K562 (cell line): ENCODE measurements around the gene RER1. TPM values are rescaled to one million over a fixed set of nuclear protein-coding genes. Genes with fewer than 3 reads are reported as not detected.

ENCODE experiments used
- ATAC-seq: fragments of 200-7000 bp; cut with Tn5 transposase; 3 replicates; pipeline ENCODE4 v1.9.1; 2020; ENCODE audit warnings: moderate library complexity
- BruUV-seq: library from RNA; stranded (reverse); fragments of 400-500 nt; replicated peaks from 2 replicates; lab custom pipeline; 2021; lab: Mats Ljungman, UMichigan
- CTCF ChIA-PET: fragments of 300-600 bp; formaldehyde crosslinking; extraction: SDS; loops from one replicate; lab custom pipeline; 2021; ENCODE audit warnings: low intra/inter-chr PET ratio; lab: Yijun Ruan, JAX
- POLR2A ChIA-PET: fragments of 300-600, 350-650 bp; sonication (Branson Sonifier 250); formaldehyde crosslinking; extraction: SDS; loops from one replicate; lab custom pipeline; 2021; ENCODE audit warnings: antibody characterized with exemption, inconsistent platforms; lab: Yijun Ruan, JAX
- DNase-seq, 4 experiments: peaks; one replicate each; pipeline versions ENCODE4 v3.0.0 to v3.0.0-alpha.2; 2011 to 2018; ENCODE audit warnings: low spot score in 3 of 4, mixed read lengths in 3 of 4; ENCODE audit errors: extremely low read depth in 1 of 4
- FAIRE-seq: peaks from 2 replicates; lab custom pipeline; 2011; peaks lifted over from hg19 to GRCh38; lab: Jason Lieb, UNC
- H2AFZ ChIP-seq: 2 replicates; pipeline ENCODE4 v1.6.0; 2011; ENCODE audit warnings: low read depth, low read length, control low read depth, inconsistent platforms
- H3K27ac ChIP-seq: fragments of 200-600 bp; 3 replicates; pipeline ENCODE4 v1.8.0; 2011; ENCODE audit warnings: low read depth, mild to moderate bottlenecking, control low read depth, inconsistent platforms, low read length, moderate library complexity, mixed read lengths; ENCODE audit errors: extremely low read depth
- H3K27me3 ChIP-seq, 2 experiments: fragments of 300-600 bp in 1 of 2; 2 replicates in 1 of 2; 3 replicates in 1 of 2; pipeline versions ENCODE4 v1.6.0 to v1.8.0; 2011; ENCODE audit warnings: inconsistent platforms in 2 of 2, low read length in 2 of 2, mild to moderate bottlenecking in 1 of 2, mixed read lengths in 1 of 2, moderate library complexity in 1 of 2; ENCODE audit not compliant: control insufficient read depth in 2 of 2, insufficient read depth in 2 of 2
- H3K36me3 ChIP-seq: fragments of 300-600 bp; 3 replicates; pipeline ENCODE4 v1.8.0; 2011; ENCODE audit warnings: mild to moderate bottlenecking, low read length, inconsistent platforms; ENCODE audit not compliant: control insufficient read depth, insufficient read depth
- H3K4me1 ChIP-seq, 2 experiments: fragments of 200-600 bp in 1 of 2; replicated peaks in 1 of 2; 2 replicates in 1 of 2; 3 replicates in 1 of 2; pipeline versions ENCODE4 v1.5.1 to v1.8.0; 2011; ENCODE audit warnings: inconsistent platforms in 2 of 2, low read length in 2 of 2, mild to moderate bottlenecking in 1 of 2, mixed read lengths in 1 of 2, moderate library complexity in 1 of 2; ENCODE audit not compliant: control insufficient read depth in 2 of 2, insufficient read depth in 2 of 2
- H3K4me2 ChIP-seq: 2 replicates; pipeline ENCODE4 v1.6.1; 2011; ENCODE audit warnings: low read length, control low read depth, inconsistent platforms, mixed read lengths; ENCODE audit not compliant: insufficient read depth
- H3K4me3 ChIP-seq: fragments of 200-600 bp; sonication (generic), shearing (Covaris generic); 2 replicates; pipeline ENCODE4 v1.5.1; 2016; ENCODE audit warnings: control low read depth, inconsistent platforms
- H3K79me2 ChIP-seq: fragments of 200-600 bp; 3 replicates; pipeline ENCODE4 v1.8.0; 2011; ENCODE audit warnings: low read length, inconsistent platforms; ENCODE audit not compliant: control insufficient read depth, insufficient read depth
- H3K9ac ChIP-seq, 2 experiments: 2 replicates each; pipeline versions ENCODE4 v1.6.0 to v1.6.1; 2011; ENCODE audit warnings: low read depth in 2 of 2, low read length in 2 of 2, control low read depth in 1 of 2, inconsistent platforms in 1 of 2, mild to moderate bottlenecking in 1 of 2, mixed read lengths in 1 of 2; ENCODE audit not compliant: insufficient read depth in 1 of 2
- H3K9me1 ChIP-seq: one replicate; pipeline ENCODE4 v1.6.0; 2011; ENCODE audit warnings: inconsistent platforms, mild to moderate bottlenecking, low read length, moderate library complexity; ENCODE audit not compliant: control insufficient read depth, insufficient read depth
- H3K9me3 ChIP-seq: replicated peaks from 2 replicates; pipeline ENCODE4 v1.5.1; 2011; ENCODE audit warnings: low read depth, low read length, inconsistent platforms; ENCODE audit not compliant: control insufficient read depth, insufficient read depth
- H4K20me1 ChIP-seq: replicated peaks from 2 replicates; pipeline ENCODE4 v1.6.1; 2011; ENCODE audit warnings: low read length, inconsistent platforms, mixed read lengths; ENCODE audit not compliant: control insufficient read depth, insufficient read depth
- ARID1B ChIP-seq: fragments of 450-650 bp; IDR thresholded peaks from 2 replicates; pipeline ENCODE4 v1.6.1; 2016; ENCODE audit warnings: antibody characterized with exemption, mild to moderate bottlenecking, inconsistent platforms
- BMI1 ChIP-seq: fragments of 150-350 bp; IDR thresholded peaks from 2 replicates; pipeline ENCODE4 v1.6.1; 2014; ENCODE audit warnings: low read length
- CHD1 ChIP-seq: fragments of 200-600 bp; sonication (generic); IDR thresholded peaks from one replicate; pipeline ENCODE4 v1.6.1; 2012; ENCODE audit warnings: mild to moderate bottlenecking, moderate library complexity, low read length, inconsistent platforms
- DIDO1 ChIP-seq: fragments of 450-650 bp; IDR thresholded peaks from 2 replicates; pipeline ENCODE4 v1.6.1; 2016; ENCODE audit warnings: low read depth, missing biosample characterization, missing genetic modification characterization
- EP300 ChIP-seq: IDR thresholded peaks from 2 replicates; pipeline ENCODE4 v1.6.1; 2012; ENCODE audit warnings: low read length, improper control_type of control experiment
- MTA1 ChIP-seq: fragments of 450-650 bp; IDR thresholded peaks from 2 replicates; pipeline ENCODE4 v1.6.1; 2017; ENCODE audit warnings: borderline replicate concordance
- MYC ChIP-seq, 2 experiments: fragments of 250-450 bp in 1 of 2; sonication (Bioruptor Pico) in 1 of 2; IDR thresholded peaks; 2 replicates each; pipeline versions ENCODE4 v1.5.1 to v1.6.1; 2012 to 2021; ENCODE audit warnings: low read depth in 2 of 2, borderline replicate concordance in 1 of 2, improper control_type of control experiment in 1 of 2, low read length in 1 of 2, mild to moderate bottlenecking in 1 of 2, moderate library complexity in 1 of 2
- RAD51 ChIP-seq: fragments of 450-650 bp; IDR thresholded peaks from 2 replicates; pipeline ENCODE4 v1.7.1; 2016; ENCODE audit warnings: low read depth, mild to moderate bottlenecking, borderline replicate concordance
- RUNX1 ChIP-seq: sonication (generic); IDR thresholded peaks from 2 replicates; pipeline ENCODE4 v1.6.1; 2016; ENCODE audit warnings: antibody characterized with exemption, low read depth
- TCF3 ChIP-seq: sonication (generic); formaldehyde crosslinking; IDR thresholded peaks from 2 replicates; pipeline ENCODE4 v1.4.0; 2020; ENCODE audit warnings: mild to moderate bottlenecking, missing genetic modification reagents
- TCF7 ChIP-seq: sonication (generic); IDR thresholded peaks from 2 replicates; pipeline ENCODE4 v1.6.1; 2016; ENCODE audit warnings: antibody characterized with exemption, borderline replicate concordance
- WGBS: fragments of 100-300 bp; shearing (Covaris generic); methylation state at CpG from one replicate; pipeline ENCODE4 v1.1.6; 2016; ENCODE audit warnings: low coverage, mixed read lengths; ENCODE audit not compliant: insufficient coverage; ENCODE audit errors: missing lambda C conversion rate; 5-methylcytosine and 5-hydroxymethylcytosine counted together
- in situ Hi-C: fragments of 300-500 bp; cut with MboI; formaldehyde crosslinking; loops from 4 replicates; pipeline ENCODE4 v1.15.0; 2018; ENCODE audit warnings: inconsistent platforms, mixed read lengths
- intact Hi-C: fragments of 100-400 bp; cut with micrococcal nuclease; formaldehyde crosslinking; loops from 2 replicates; pipeline ENCODE4 v1.14.2; 2022
- polyA plus RNA-seq, 8 experiments: library from polyadenylated mRNA; depleted of rRNA in 4 of 8; stranded (reverse) in 5 of 8; unstranded in 3 of 8; fragments of >200 nt; fragmentation: Nextera tagmentation in 2 of 8; fragmentation: Illumina TruSeq in 1 of 8; extraction: Ambion mirVana in 2 of 8; extraction: Trizol in 1 of 8; gene quantifications; 2 replicates each; pipeline versions ENCODE4 v1.2.1 to v1.2.3, GENCODE V29; 2011 to 2014; ENCODE audit warnings: inconsistent platforms in 1 of 8, missing spikeins in 1 of 8
- total RNA-seq, 7 experiments: library from RNA; depleted of rRNA in 6 of 7; stranded (reverse); fragments of >200 nt in 6 of 7; fragmentation: Illumina TruSeq in 2 of 7; extraction: Trizol in 2 of 7; gene quantifications; 2 replicates each; pipeline versions ENCODE4 v1.2.1 to v1.2.3, GENCODE V29; 2011 to 2021; ENCODE audit warnings: low replicate concordance in 1 of 7
- TF ChIP-seq, protein P1 (sequence below): IDR thresholded peaks from 2 replicates; pipeline ENCODE4 v1.6.1; 2014; ENCODE audit warnings: antibody characterized with exemption
- TF ChIP-seq, protein P2 (sequence below): fragments of 450-650 bp; formaldehyde crosslinking; IDR thresholded peaks from 2 replicates; pipeline ENCODE4 v1.4.0; 2020; ENCODE audit warnings: mild to moderate bottlenecking, moderate library complexity

Gene RER1
- total and polyA plus RNA-seq, 9 of the 15 experiments (the other 6 are each of a cell fraction or from before 2014, with no cell fraction given), result 19.6 to 354 (median 183) TPM

DNA sequence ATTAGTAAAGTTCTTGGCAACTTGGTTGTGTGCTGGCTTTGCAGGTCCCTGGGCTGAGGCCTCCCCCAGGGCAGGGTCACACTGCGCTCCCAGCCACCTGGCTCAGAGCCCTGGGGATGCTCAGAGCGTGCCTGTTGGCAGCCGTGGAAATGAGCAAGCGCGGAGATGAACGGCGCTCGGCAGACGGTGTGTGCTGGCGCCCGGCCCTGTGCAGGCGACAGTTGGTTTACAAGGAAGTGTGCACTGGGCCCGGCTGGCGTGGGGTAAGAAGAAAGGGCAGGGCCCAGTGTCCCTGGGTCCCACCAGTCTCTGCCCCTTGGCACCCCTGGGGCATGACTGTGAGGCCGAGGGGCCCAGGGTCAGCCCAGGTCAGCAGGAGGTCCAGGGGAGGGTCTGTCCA is 46.4 kb downstream of the RER1 start:
- Histone ChIP-seq H3K9ac (no peak overlapping the region), H3K4me2 (no peak overlapping the region), H3K27ac (no peak overlapping the region), H3K9me1 (no peaks in the 10 kb centered on the region), H3K27me3 (peaks cover 26 to 74% of the 10 kb centered on the region in 2 experiments), H3K4me3 (no peak overlapping the region), H3K79me2 (no peaks in the 10 kb centered on the region), H2AFZ (no peak overlapping the region), H4K20me1 (no peaks in the 10 kb centered on the region; the same call in 1 of the 2 replicates), H3K4me1 (peaks cover 0 to 34% of the 10 kb centered on the region in 2 experiments; a peak in 2 of 5 replicates), H3K36me3 (no peaks in the 10 kb centered on the region), H3K9me3 (no peaks in the 10 kb centered on the region)
- WGBS, result 5% methylated on average over 15 of the region's 15 CpGs
- ATAC-seq, result no peak
- ChIA-PET POLR2A (no interaction called here), CTCF (no interaction called here)
- intact Hi-C loops (no loop called here), in situ Hi-C loops (no loop called here)
- no peak for DNase-seq
- FAIRE-seq, result no peak
- no TSS peak for BruUV-seq
- no peak for TF ChIP-seq TCF7
- TF ChIP-seq, protein P1, sequence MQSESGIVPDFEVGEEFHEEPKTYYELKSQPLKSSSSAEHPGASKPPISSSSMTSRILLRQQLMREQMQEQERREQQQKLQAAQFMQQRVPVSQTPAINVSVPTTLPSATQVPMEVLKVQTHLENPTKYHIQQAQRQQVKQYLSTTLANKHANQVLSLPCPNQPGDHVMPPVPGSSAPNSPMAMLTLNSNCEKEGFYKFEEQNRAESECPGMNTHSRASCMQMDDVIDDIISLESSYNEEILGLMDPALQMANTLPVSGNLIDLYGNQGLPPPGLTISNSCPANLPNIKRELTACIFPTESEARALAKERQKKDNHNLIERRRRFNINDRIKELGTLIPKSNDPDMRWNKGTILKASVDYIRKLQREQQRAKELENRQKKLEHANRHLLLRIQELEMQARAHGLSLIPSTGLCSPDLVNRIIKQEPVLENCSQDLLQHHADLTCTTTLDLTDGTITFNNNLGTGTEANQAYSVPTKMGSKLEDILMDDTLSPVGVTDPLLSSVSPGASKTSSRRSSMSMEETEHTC, result no peak
- no peak for TF ChIP-seq DIDO1
- TF ChIP-seq CHD1, result no peak
- no peak for TF ChIP-seq MYC (IDR thresholded peaks at IDR 0.05; ENCODE audit: low read depth, low read length)
- TF ChIP-seq MYC (CRISPR knock-in tag; IDR thresholded peaks at IDR 0.05; ENCODE audit: borderline replicate concordance, low read depth), result no peak
- no peak for TF ChIP-seq RUNX1
- TF ChIP-seq, protein P2, sequence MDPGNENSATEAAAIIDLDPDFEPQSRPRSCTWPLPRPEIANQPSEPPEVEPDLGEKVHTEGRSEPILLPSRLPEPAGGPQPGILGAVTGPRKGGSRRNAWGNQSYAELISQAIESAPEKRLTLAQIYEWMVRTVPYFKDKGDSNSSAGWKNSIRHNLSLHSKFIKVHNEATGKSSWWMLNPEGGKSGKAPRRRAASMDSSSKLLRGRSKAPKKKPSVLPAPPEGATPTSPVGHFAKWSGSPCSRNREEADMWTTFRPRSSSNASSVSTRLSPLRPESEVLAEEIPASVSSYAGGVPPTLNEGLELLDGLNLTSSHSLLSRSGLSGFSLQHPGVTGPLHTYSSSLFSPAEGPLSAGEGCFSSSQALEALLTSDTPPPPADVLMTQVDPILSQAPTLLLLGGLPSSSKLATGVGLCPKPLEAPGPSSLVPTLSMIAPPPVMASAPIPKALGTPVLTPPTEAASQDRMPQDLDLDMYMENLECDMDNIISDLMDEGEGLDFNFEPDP (CRISPR knock-in tag), result no peak
- no peak for TF ChIP-seq TCF3 (CRISPR knock-in tag)
- TF ChIP-seq EP300, result no peak
- TF ChIP-seq MTA1, result no peak
- no peak for TF ChIP-seq BMI1
- no peak for TF ChIP-seq RAD51
- no peak for TF ChIP-seq ARID1B
